GM23248 (cell line): ENCODE measurements around the gene RFTN1. TPM values are rescaled to one million over a fixed set of nuclear protein-coding genes. Genes with fewer than 3 reads are reported as not detected.
A peak's percentile ranks its signal among the peaks of the same experiment; 100 is the strongest.

Experiments
- DNase-seq: peaks from one replicate; pipeline ENCODE4 v3.0.0-alpha.2; 2015
- H2AFZ ChIP-seq: fragments of 200-600 bp; sonication (generic); 2 replicates; pipeline ENCODE4 v1.6.1; 2016; ENCODE audit warnings: antibody characterized with exemption
- H3F3A ChIP-seq: fragments of 200-600 bp; sonication (generic); 2 replicates; pipeline ENCODE4 v1.6.1; 2016; ENCODE audit warnings: mild to moderate bottlenecking, antibody characterized with exemption, mixed run types; ENCODE audit not compliant: insufficient read depth
- H3K27ac ChIP-seq: fragments of 200-600 bp; sonication (generic); 2 replicates; pipeline ENCODE4 v1.5.1; 2016; ENCODE audit warnings: mild to moderate bottlenecking
- H3K27me3 ChIP-seq: fragments of 200-600 bp; sonication (generic); replicated peaks from 2 replicates; pipeline ENCODE4 v1.6.1; 2016; ENCODE audit warnings: mild to moderate bottlenecking; ENCODE audit not compliant: insufficient read depth
- H3K36me3 ChIP-seq: fragments of 200-600 bp; sonication (generic); 2 replicates; pipeline ENCODE4 v1.6.1; 2016; ENCODE audit warnings: low read depth, mild to moderate bottlenecking
- H3K4me1 ChIP-seq: fragments of 200-600 bp; sonication (generic); 2 replicates; pipeline ENCODE4 v1.6.1; 2016; ENCODE audit warnings: mild to moderate bottlenecking; ENCODE audit not compliant: insufficient read depth
- H3K4me2 ChIP-seq: fragments of 200-600 bp; sonication (generic); one replicate; pipeline ENCODE4 v1.6.1; 2016; ENCODE audit warnings: mild to moderate bottlenecking; ENCODE audit not compliant: unreplicated experiment
- H3K4me3 ChIP-seq: fragments of 200-600 bp; sonication (generic); 2 replicates; pipeline ENCODE4 v1.5.1; 2016; ENCODE audit warnings: mild to moderate bottlenecking
- H3K79me2 ChIP-seq: fragments of 200-600 bp; sonication (generic); 2 replicates; pipeline ENCODE4 v1.6.1; 2016; ENCODE audit warnings: mild to moderate bottlenecking; ENCODE audit not compliant: insufficient read depth
- H3K9ac ChIP-seq: fragments of 200-600 bp; sonication (generic); 2 replicates; pipeline ENCODE4 v1.6.1; 2016; ENCODE audit warnings: mild to moderate bottlenecking
- H3K9me2 ChIP-seq: fragments of 200-600 bp; sonication (generic); 2 replicates; pipeline ENCODE4 v1.6.1; 2016; ENCODE audit warnings: mixed run types, mild to moderate bottlenecking, moderate library complexity; ENCODE audit not compliant: insufficient read depth
- H3K9me3 ChIP-seq: fragments of 200-600 bp; sonication (generic); one replicate; pipeline ENCODE4 v1.6.1; 2017; ENCODE audit warnings: low read depth
- H4K20me1 ChIP-seq: fragments of 200-600 bp; sonication (generic); 2 replicates; pipeline ENCODE4 v1.6.0; 2016; ENCODE audit not compliant: insufficient read depth
- EZH2 ChIP-seq: fragments of 200-600 bp; sonication (generic); IDR thresholded peaks from 2 replicates; pipeline ENCODE4 v1.6.1; 2018; ENCODE audit warnings: antibody characterized with exemption, mild to moderate bottlenecking; ENCODE audit not compliant: insufficient read depth, poor library complexity, severe bottlenecking
- EZH2phosphoT487 ChIP-seq: fragments of 200-600 bp; sonication (generic); IDR thresholded peaks from 2 replicates; pipeline ENCODE4 v1.6.1; 2018; ENCODE audit warnings: antibody characterized with exemption, moderate library complexity, mild to moderate bottlenecking, low read depth; ENCODE audit not compliant: insufficient read depth
- WGBS, 2 experiments: methylation state at CpG; one replicate each; pipeline ENCODE4 v1.1.6; 2015 to 2017; ENCODE audit warnings: low lambda C conversion rate in 2 of 2, low coverage in 1 of 2; ENCODE audit errors: missing lambda C conversion rate in 2 of 2; 5-methylcytosine and 5-hydroxymethylcytosine counted together
- in situ Hi-C: fragments of 300-500 bp; cut with MboI; formaldehyde crosslinking; loops from 2 replicates; pipeline ENCODE4 v1.15.0; 2020
- polyA plus RNA-seq: library from polyadenylated mRNA; unstranded; fragments of >200 nt; fragmentation: Nextera tagmentation; extraction: Ambion mirVana; gene quantifications from 2 replicates; pipeline ENCODE4 v1.2.1, GENCODE V29; 2016
- total RNA-seq: library from RNA; depleted of rRNA; stranded (reverse); fragments of >200 nt; shearing (Covaris generic); gene quantifications from 2 replicates; pipeline ENCODE4 v1.2.3, GENCODE V29; 2014

The RFTN1 gene
- total and polyA plus RNA-seq, 2 experiments from 2014 or later = 43.1 to 77.7 TPM

GRCh38 chr3:16410659-16411058 lies 102.8 kb downstream of the RFTN1 start:
- Histone ChIP-seq H3K9ac (no peak overlapping the region), H3K36me3 (0 out of 2 replicates have a peak, but pooled peaks cover 9% of the 10 kb centered on the region), H3K79me2 (peaks cover 51% of the 10 kb centered on the region), H3K4me2 (no peak overlapping the region), H3K4me1 (0 out of 2 replicates have a peak, but pooled peaks cover 3% of the 10 kb centered on the region), H3K9me2 (no peaks in the 10 kb centered on the region), H3K27me3 (no peaks in the 10 kb centered on the region), H2AFZ (no peak overlapping the region), H3F3A (no peaks in the 10 kb centered on the region), H3K9me3 (no peaks in the 10 kb centered on the region), H3K4me3 (no peak overlapping the region), H3K27ac (no peak overlapping the region), H4K20me1 (no peaks in the 10 kb centered on the region)
- in situ Hi-C loops = no loop called here
- TF ChIP-seq EZH2phosphoT487 (no peak), EZH2 (no peak)
- 83 to 89% methylated on average over 3 of the region's 3 CpGs for WGBS, 2 experiments
- peak; percentile 26 for DNase-seq

- Histone ChIP-seq H3K27me3 (no peaks in the 10 kb centered on the region), H2AFZ (no peak overlapping the region), H3F3A (no peaks in the 10 kb centered on the region), H3K4me3 (no peak overlapping the region), H3K36me3 (0 out of 2 replicates have a peak, but pooled peaks cover 9% of the 10 kb centered on the region), H3K4me1 (no peaks in the 10 kb centered on the region), H3K9me2 (no peaks in the 10 kb centered on the region), H3K27ac (no peak overlapping the region), H4K20me1 (no peaks in the 10 kb centered on the region), H3K9me3 (no peaks in the 10 kb centered on the region), H3K4me2 (no peak overlapping the region), H3K79me2 (peaks cover 41% of the 10 kb centered on the region), H3K9ac (no peak overlapping the region)
- in situ Hi-C loops = no loop called here
- WGBS, 2 experiments = 86 to 90% methylated on average over 6 of the region's 6 CpGs
- DNase-seq = no peak
- TF ChIP-seq EZH2phosphoT487 (no peak), EZH2 (no peak)
Measured at GRCh38 chr3:16409032-16409431, 104.5 kb downstream of the RFTN1 start.

GRCh38 chr3:16407366-16407765 lies 106.1 kb downstream of the RFTN1 start:
- H4K20me1 ChIP-seq = no peaks in the 10 kb centered on the region
- in situ Hi-C loops = no loop called here
- 81 to 90% methylated on average over 2 of the region's 2 CpGs for WGBS, 2 experiments

GRCh38 chr3:16406579-16406978 lies 106.9 kb downstream of the RFTN1 start:
- no peak overlapping the region for H2AFZ ChIP-seq
- 52 to 63% methylated on average over 2 of the region's 2 CpGs for WGBS, 2 experiments
- TF ChIP-seq EZH2phosphoT487 = no peak
- TF ChIP-seq EZH2 = no peak
- no peaks in the 10 kb centered on the region for H3K9me2 ChIP-seq
- H3F3A ChIP-seq = no peaks in the 10 kb centered on the region
- peaks cover 14% of the 10 kb centered on the region for H3K4me1 ChIP-seq
- 0 out of 2 replicates have a peak, but pooled peaks cover 9% of the 10 kb centered on the region for H3K36me3 ChIP-seq
- H3K9me3 ChIP-seq = no peaks in the 10 kb centered on the region
- DNase-seq = no peak
- no peak overlapping the region for H3K4me2 ChIP-seq
- no peaks in the 10 kb centered on the region for H3K27me3 ChIP-seq
- H3K79me2 ChIP-seq = peaks cover 24% of the 10 kb centered on the region
- no peak overlapping the region for H3K4me3 ChIP-seq
- H4K20me1 ChIP-seq = no peaks in the 10 kb centered on the region
- H3K27ac ChIP-seq = no peak overlapping the region
- in situ Hi-C loops = no loop called here
- no peak overlapping the region for H3K9ac ChIP-seq

More at GRCh38 chr3:16407366-16407765, 106.1 kb downstream of the RFTN1 start:
- DNase-seq = no peak
- H3K4me1 ChIP-seq = peaks cover 6% of the 10 kb centered on the region
- H3K9me3 ChIP-seq = no peaks in the 10 kb centered on the region
- H3K4me3 ChIP-seq = no peak overlapping the region
- no peak overlapping the region for H2AFZ ChIP-seq
- H3K9ac ChIP-seq = no peak overlapping the region
- H3K27me3 ChIP-seq = no peaks in the 10 kb centered on the region
- TF ChIP-seq EZH2phosphoT487 (no peak), EZH2 (no peak)
- H3K9me2 ChIP-seq = no peaks in the 10 kb centered on the region
- no peak overlapping the region for H3K4me2 ChIP-seq
- H3K27ac ChIP-seq = no peak overlapping the region
- 0 out of 2 replicates have a peak, but pooled peaks cover 9% of the 10 kb centered on the region for H3K36me3 ChIP-seq
- H3K79me2 ChIP-seq = peaks cover 25% of the 10 kb centered on the region; the same call in 1 of the 2 replicates
- no peaks in the 10 kb centered on the region for H3F3A ChIP-seq
